Transverse colon (tissue), 4 donors: ENCODE data around the gene HIVEP2.

Experiments
- EP300 ChIP-seq: sonication (generic); formaldehyde crosslinking; IDR thresholded peaks from one replicate; pipeline ENCODE4 v1.6.1; 2017; ENCODE audit warnings: antibody characterized with exemption, low read depth
- POLR2A ChIP-seq: fragments of 450-650 bp; IDR thresholded peaks from one replicate; pipeline ENCODE4 v1.6.1; 2016; ENCODE audit warnings: antibody characterized with exemption, mild to moderate bottlenecking, moderate library complexity
- POLR2AphosphoS5 ChIP-seq, 3 donors: sonication (generic); formaldehyde crosslinking; IDR thresholded peaks; one replicate each; pipeline ENCODE4 v1.6.1; 2016; ENCODE audit warnings: antibody characterized with exemption in 3 of 3
- TF ChIP-seq, protein P1 (sequence below), 5 experiments: fragments of 200-600 bp in 3 of 5; fragments of 450-650 bp in 2 of 5; sonication (generic) in 3 of 5; IDR thresholded peaks; 1 replicate in 2 of 5; 2 replicates in 3 of 5; pipeline ENCODE4 v1.5.1; 2016 to 2017; ENCODE audit warnings: antibody characterized with exemption in 5 of 5, inconsistent platforms in 3 of 5, mild to moderate bottlenecking in 2 of 5, moderate library complexity in 1 of 5

DNA sequence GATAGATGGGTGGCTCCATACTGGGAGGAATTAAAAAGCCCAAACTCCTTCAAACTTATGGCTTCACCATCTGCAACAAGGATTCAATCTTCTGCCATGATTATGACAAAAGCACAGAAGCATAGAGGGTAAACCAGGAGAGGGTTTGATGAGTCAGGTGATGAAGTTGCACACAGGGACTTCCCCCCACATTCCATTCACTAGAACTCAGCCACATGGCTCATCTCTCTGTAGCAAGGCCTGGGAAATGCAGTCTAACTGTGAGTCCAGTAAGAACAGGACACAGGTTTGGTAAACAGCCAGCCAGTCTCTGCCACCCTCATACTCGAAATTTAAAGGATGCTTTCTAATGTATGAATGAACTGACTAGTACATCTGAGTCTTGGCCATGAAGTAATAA is 142.9 kb downstream of the HIVEP2 start:
- TF ChIP-seq POLR2AphosphoS5 (IDR thresholded peaks at IDR 0.05), result no peak
- TF ChIP-seq POLR2A, result no peak
- TF ChIP-seq, protein P1, sequence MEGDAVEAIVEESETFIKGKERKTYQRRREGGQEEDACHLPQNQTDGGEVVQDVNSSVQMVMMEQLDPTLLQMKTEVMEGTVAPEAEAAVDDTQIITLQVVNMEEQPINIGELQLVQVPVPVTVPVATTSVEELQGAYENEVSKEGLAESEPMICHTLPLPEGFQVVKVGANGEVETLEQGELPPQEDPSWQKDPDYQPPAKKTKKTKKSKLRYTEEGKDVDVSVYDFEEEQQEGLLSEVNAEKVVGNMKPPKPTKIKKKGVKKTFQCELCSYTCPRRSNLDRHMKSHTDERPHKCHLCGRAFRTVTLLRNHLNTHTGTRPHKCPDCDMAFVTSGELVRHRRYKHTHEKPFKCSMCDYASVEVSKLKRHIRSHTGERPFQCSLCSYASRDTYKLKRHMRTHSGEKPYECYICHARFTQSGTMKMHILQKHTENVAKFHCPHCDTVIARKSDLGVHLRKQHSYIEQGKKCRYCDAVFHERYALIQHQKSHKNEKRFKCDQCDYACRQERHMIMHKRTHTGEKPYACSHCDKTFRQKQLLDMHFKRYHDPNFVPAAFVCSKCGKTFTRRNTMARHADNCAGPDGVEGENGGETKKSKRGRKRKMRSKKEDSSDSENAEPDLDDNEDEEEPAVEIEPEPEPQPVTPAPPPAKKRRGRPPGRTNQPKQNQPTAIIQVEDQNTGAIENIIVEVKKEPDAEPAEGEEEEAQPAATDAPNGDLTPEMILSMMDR (IDR thresholded peaks at IDR 0.05), result no peak
- TF ChIP-seq EP300, result no peak
